ENCODE results near the gene MKI67.

The MKI67 gene

DNA sequence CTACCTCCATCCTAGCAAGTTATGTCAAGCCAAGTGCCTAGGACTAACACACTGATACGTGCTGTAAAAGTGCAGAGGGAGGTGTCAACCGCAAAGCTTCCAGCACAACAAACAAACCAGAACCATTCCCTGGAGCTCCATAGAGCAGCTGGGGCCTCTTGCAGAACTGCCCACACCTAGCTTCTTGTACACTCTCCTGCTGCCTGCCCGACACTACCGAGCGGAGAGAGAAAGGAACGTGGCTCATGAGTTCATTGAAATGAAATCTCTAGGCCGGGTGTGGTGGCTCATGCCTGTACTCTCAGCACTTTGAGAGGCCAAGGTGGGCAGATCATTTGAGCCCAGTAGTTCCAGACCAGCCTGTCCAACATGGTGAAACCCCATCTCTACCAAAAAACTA, 73.5 kb downstream of the MKI67 start:
- Mint-ChIP-seq H3K27me3 (no peaks in the 10 kb centered on the region), H3K4me1 (ENCODE audit: low read depth) (peaks cover 42% of the 10 kb centered on the region), H3K36me3 (peaks cover 16% of the 10 kb centered on the region)

DNA sequence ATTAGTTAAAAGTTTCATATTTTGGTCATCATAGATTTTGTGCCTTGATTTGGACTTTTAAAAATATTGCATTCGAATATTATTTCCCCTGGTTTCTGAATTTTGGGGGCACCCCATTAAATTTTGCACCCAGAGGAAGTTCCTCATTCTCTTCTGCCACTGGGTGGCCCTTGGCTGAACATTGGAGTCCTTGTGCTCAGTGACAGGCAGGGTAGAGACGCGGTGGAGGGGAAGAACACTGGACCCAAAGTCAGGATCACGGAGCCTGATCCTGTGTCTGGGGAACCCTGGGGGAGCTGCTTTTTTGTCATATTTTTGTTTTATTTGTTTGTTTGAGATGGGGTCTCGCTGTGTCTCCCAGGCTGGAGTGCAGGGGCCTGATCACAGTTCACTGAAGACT, 74.7 kb downstream of the MKI67 start:
- Mint-ChIP-seq H3K27ac (peak overlapping the region; percentile 16), H3K4me3 (no peak overlapping the region), H3K9me3 (ENCODE audit: low read depth) (no peaks in the 10 kb centered on the region), H3K4me1 (ENCODE audit: low read depth) (peaks cover 46% of the 10 kb centered on the region), H3K27me3 (no peaks in the 10 kb centered on the region), H3K36me3 (peaks cover 13% of the 10 kb centered on the region)

More for the DNA sequence above, 73.5 kb downstream of the MKI67 start:
- Mint-ChIP-seq H3K9me3 (ENCODE audit: low read depth) (no peaks in the 10 kb centered on the region), H3K27ac (no peak overlapping the region), H3K4me3 (no peak overlapping the region)

- Mint-ChIP-seq H3K27ac (no peak overlapping the region), H3K27me3 (no peaks in the 10 kb centered on the region), H3K4me3 (peak overlapping the region; percentile 57)
Measured at GRCh38 chr10:128050936-128051335, 75.3 kb downstream of the MKI67 start.

GRCh38 chr10:128050121-128050516, 76.1 kb downstream of the MKI67 start:
- H3K27ac Mint-ChIP-seq = peak overlapping the region; percentile 43
- no peaks in the 10 kb centered on the region for H3K27me3 Mint-ChIP-seq
- peak overlapping the region; percentile 96 for H3K4me3 Mint-ChIP-seq
- H3K36me3 Mint-ChIP-seq = peaks cover 13% of the 10 kb centered on the region
- H3K4me1 Mint-ChIP-seq (ENCODE audit: low read depth) = peaks cover 55% of the 10 kb centered on the region
- H3K9me3 Mint-ChIP-seq (ENCODE audit: low read depth) = no peaks in the 10 kb centered on the region

More at GRCh38 chr10:128050936-128051335, 75.3 kb downstream of the MKI67 start:
- Mint-ChIP-seq H3K4me1 (ENCODE audit: low read depth) (peaks cover 51% of the 10 kb centered on the region), H3K36me3 (peaks cover 13% of the 10 kb centered on the region), H3K9me3 (ENCODE audit: low read depth) (no peaks in the 10 kb centered on the region)

GRCh38 chr10:128049226-128050120, 76.8 kb downstream of the MKI67 start:
- peak overlapping the region; percentile 54 for H3K27ac Mint-ChIP-seq
- H3K4me3 Mint-ChIP-seq = peak overlapping the region; percentile 96
- H3K4me1 Mint-ChIP-seq (ENCODE audit: low read depth) = peaks cover 56% of the 10 kb centered on the region
- H3K27me3 Mint-ChIP-seq = no peaks in the 10 kb centered on the region
- peaks cover 13% of the 10 kb centered on the region for H3K36me3 Mint-ChIP-seq
- H3K9me3 Mint-ChIP-seq (ENCODE audit: low read depth) = no peaks in the 10 kb centered on the region

GRCh38 chr10:128048819-128049210, 77.4 kb downstream of the MKI67 start:
- peaks cover 13% of the 10 kb centered on the region for H3K36me3 Mint-ChIP-seq
- peaks cover 56% of the 10 kb centered on the region for H3K4me1 Mint-ChIP-seq (ENCODE audit: low read depth)
- peak overlapping the region; percentile 96 for H3K27ac Mint-ChIP-seq
- H3K27me3 Mint-ChIP-seq = no peaks in the 10 kb centered on the region
- H3K4me3 Mint-ChIP-seq = peak overlapping the region; percentile 96
- H3K9me3 Mint-ChIP-seq (ENCODE audit: low read depth) = no peaks in the 10 kb centered on the region

DNA sequence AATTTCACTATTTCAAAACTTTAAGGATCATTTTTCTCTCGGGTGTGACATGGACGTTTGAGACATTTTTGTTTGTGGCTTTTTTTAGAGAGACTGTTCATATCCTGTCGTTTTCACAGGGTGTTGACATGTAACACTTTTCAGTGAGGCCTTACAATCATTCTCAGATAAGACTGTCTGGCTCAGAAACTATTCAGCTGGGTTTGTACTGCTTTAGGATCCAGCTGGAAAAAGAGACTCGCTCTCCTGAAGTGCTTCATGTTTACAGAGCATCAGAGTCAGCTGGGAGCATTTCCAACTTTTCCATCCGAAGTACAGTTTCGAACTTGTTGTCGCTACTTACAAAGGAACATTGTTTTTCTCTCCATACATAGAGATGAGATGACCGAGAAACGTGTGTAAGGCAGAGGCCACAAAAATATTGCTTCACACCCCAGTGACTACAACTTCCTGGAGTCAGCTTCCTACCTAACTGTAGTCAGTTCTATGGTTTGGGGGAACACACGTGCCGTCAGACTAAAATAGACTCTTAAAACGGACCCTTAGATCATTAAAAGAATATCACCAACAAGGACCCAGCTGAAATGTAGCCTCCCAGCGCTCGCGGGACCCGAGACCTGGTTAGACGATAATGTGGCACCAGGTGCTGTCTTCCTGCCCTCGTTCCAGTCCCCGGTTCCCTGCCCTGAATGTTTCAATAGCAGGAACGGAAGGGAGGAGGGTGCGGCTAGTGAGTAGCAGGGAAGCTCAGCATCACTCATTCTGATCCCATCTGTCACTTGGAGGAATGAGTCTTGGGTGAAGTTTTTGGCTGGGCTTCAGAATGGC, 78.0 kb downstream of the MKI67 start:
- Mint-ChIP-seq H3K9me3 (ENCODE audit: low read depth) (no peaks in the 10 kb centered on the region), H3K27ac (peak overlapping the region; percentile 96), H3K27me3 (no peaks in the 10 kb centered on the region), H3K4me1 (ENCODE audit: low read depth) (peaks cover 56% of the 10 kb centered on the region), H3K4me3 (peak overlapping the region; percentile 96), H3K36me3 (peaks cover 13% of the 10 kb centered on the region)

DNA sequence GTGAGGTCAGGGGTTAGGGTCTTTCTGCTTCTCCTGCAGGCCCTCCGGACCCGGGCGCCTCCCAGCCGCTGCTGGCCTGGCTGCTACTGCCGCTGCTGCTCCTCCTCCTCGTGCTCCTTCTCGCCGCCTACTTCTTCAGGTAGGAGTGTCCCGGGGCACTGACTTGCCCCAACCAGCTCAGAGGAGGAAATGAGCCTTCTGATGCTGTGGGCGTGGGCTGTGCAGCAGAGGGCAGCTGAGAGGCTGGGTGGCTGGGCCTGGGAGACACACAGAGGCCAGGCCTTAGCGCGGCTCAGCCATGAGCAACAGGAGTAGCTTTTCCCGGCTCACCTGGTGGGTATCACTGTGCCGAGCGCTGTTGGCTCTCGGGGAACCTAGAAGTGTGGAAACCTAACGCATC, 78.9 kb downstream of the MKI67 start:
- H3K36me3 Mint-ChIP-seq = peaks cover 13% of the 10 kb centered on the region
- H3K4me1 Mint-ChIP-seq (ENCODE audit: low read depth) = peaks cover 53% of the 10 kb centered on the region
- no peaks in the 10 kb centered on the region for H3K9me3 Mint-ChIP-seq (ENCODE audit: low read depth)
- no peaks in the 10 kb centered on the region for H3K27me3 Mint-ChIP-seq
- peak overlapping the region; percentile 96 for H3K4me3 Mint-ChIP-seq
- H3K27ac Mint-ChIP-seq = peak overlapping the region; percentile 96

DNA sequence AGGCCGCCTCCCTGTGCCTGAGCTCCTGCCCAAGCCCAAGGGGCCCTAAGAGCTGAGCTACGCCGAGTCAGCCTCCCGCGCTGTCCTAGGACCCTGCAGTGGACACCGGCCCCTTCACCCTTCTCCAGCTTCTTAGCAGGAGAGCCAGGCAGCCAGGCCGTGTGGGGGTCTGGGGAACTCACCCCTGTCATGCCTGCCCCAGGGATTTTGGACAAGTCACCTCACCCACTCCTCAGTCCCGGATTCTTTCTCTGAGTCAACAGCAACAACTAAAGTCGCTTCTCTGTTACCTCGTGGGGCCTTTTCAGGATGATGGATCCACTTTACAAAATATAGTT, 79.3 kb downstream of the MKI67 start:
- peak overlapping the region; percentile 96 for H3K4me3 Mint-ChIP-seq
- no peaks in the 10 kb centered on the region for H3K27me3 Mint-ChIP-seq
- H3K9me3 Mint-ChIP-seq (ENCODE audit: low read depth) = no peaks in the 10 kb centered on the region
- H3K4me1 Mint-ChIP-seq (ENCODE audit: low read depth) = peaks cover 49% of the 10 kb centered on the region
- peaks cover 13% of the 10 kb centered on the region for H3K36me3 Mint-ChIP-seq
- H3K27ac Mint-ChIP-seq = peak overlapping the region; percentile 96
